HepG2 (cell line): ENCODE data around the gene GLIS2. TPM values are rescaled to one million over a fixed set of nuclear protein-coding genes. Genes with fewer than 3 reads are reported as not detected.
A peak's percentile ranks its signal among the peaks of the same experiment; 100 is the strongest.

Experiments
- HIVEP1 ChIP-seq: sonication (generic); formaldehyde crosslinking; IDR thresholded peaks from 2 replicates; pipeline ENCODE4 v1.4.0; 2020; ENCODE audit warnings: mild to moderate bottlenecking, missing genetic modification reagents
- JDP2 ChIP-seq: sonication (generic); formaldehyde crosslinking; IDR thresholded peaks from 2 replicates; pipeline ENCODE4 v1.8.1; 2022; ENCODE audit warnings: missing genetic modification reagents, borderline replicate concordance
- KDM6A ChIP-seq: IDR thresholded peaks from 2 replicates; pipeline ENCODE4 v1.6.1; 2016; ENCODE audit warnings: low read depth
- MEF2D ChIP-seq: sonication (generic); formaldehyde crosslinking; IDR thresholded peaks from 2 replicates; pipeline ENCODE4 v1.5.1; 2020; ENCODE audit warnings: mild to moderate bottlenecking, missing genetic modification reagents
- MLLT10 ChIP-seq: sonication (generic); formaldehyde crosslinking; IDR thresholded peaks from 2 replicates; pipeline ENCODE4 v1.4.0; 2020; ENCODE audit warnings: missing genetic modification reagents
- NFKBIZ ChIP-seq: IDR thresholded peaks from 2 replicates; pipeline ENCODE4 v1.6.1; 2018; ENCODE audit warnings: missing genetic modification reagents, missing compliant biosample characterization
- NR2F6 ChIP-seq, 2 experiments: IDR thresholded peaks; 2 replicates each; pipeline ENCODE4 v1.6.1; 2016; ENCODE audit warnings: antibody characterized with exemption in 1 of 2, mild to moderate bottlenecking in 1 of 2
- SP1 ChIP-seq, 2 experiments: fragments of 450-650 bp in 1 of 2; sonication (generic) in 1 of 2; formaldehyde crosslinking in 1 of 2; IDR thresholded peaks; 2 replicates each; pipeline versions ENCODE4 v1.4.0 to v1.6.1; 2016 to 2020; ENCODE audit warnings: missing genetic modification reagents in 1 of 2
- SRF ChIP-seq: IDR thresholded peaks from 2 replicates; pipeline ENCODE4 v1.6.1; 2011; ENCODE audit warnings: mild to moderate bottlenecking, low read depth, low read length, moderate library complexity
- STAT5B ChIP-seq: sonication (generic); formaldehyde crosslinking; IDR thresholded peaks from 2 replicates; pipeline ENCODE4 v1.4.0; 2020; ENCODE audit warnings: missing genetic modification reagents
- ZBTB10 ChIP-seq: sonication (generic); formaldehyde crosslinking; IDR thresholded peaks from 2 replicates; pipeline ENCODE4 v1.4.0; 2020; ENCODE audit warnings: missing genetic modification reagents, borderline replicate concordance
- ZFP90 ChIP-seq: sonication (generic); formaldehyde crosslinking; IDR thresholded peaks from 2 replicates; pipeline ENCODE4 v1.8.0; 2022; ENCODE audit warnings: missing genetic modification reagents, mild to moderate bottlenecking, inconsistent platforms, borderline replicate concordance
- ZNF142 ChIP-seq: sonication (generic); formaldehyde crosslinking; IDR thresholded peaks from 2 replicates; pipeline ENCODE4 v1.4.0; 2020; ENCODE audit warnings: missing genetic modification reagents
- ZNF24 ChIP-seq: fragments of 450-650 bp; IDR thresholded peaks from 2 replicates; pipeline ENCODE4 v1.6.1; 2017; ENCODE audit warnings: antibody characterized with exemption, mild to moderate bottlenecking
- ZNF281 ChIP-seq: sonication (generic); formaldehyde crosslinking; IDR thresholded peaks from 2 replicates; pipeline ENCODE4 v1.4.0; 2020; ENCODE audit warnings: missing genetic modification reagents, borderline replicate concordance
- ZNF441 ChIP-seq: sonication (generic); formaldehyde crosslinking; IDR thresholded peaks from 2 replicates; pipeline ENCODE4 v1.7.0; 2021; ENCODE audit warnings: missing genetic modification reagents, borderline replicate concordance
- ZNF569 ChIP-seq: sonication (generic); formaldehyde crosslinking; IDR thresholded peaks from 2 replicates; pipeline ENCODE4 v1.5.0; 2020; ENCODE audit warnings: mild to moderate bottlenecking, missing genetic modification reagents, moderate library complexity, borderline replicate concordance
- ZNF781 ChIP-seq: sonication (generic); formaldehyde crosslinking; IDR thresholded peaks from 2 replicates; pipeline ENCODE4 v1.5.1; 2020; ENCODE audit warnings: borderline replicate concordance, mild to moderate bottlenecking, missing genetic modification reagents; ENCODE audit errors: not compliant biosample characterization
- polyA plus RNA-seq, 8 experiments: library from polyadenylated mRNA; depleted of rRNA in 3 of 8; stranded (reverse) in 7 of 8; unstranded in 1 of 8; fragments of >200 nt; fragmentation: Illumina TruSeq in 4 of 8; extraction: Trizol in 4 of 8; gene quantifications; 2 replicates each; pipeline versions ENCODE4 v1.2.1 to v1.2.3, GENCODE V29; 2011 to 2016; ENCODE audit warnings: low read depth in 4 of 8, missing spikeins in 1 of 8, mixed read lengths in 1 of 8; ENCODE audit not compliant: insufficient read depth in 1 of 8
- total RNA-seq, 5 experiments: library from RNA; depleted of rRNA; stranded (reverse); fragments of >200 nt; fragmentation: Illumina TruSeq; extraction: Trizol; gene quantifications; 2 replicates each; pipeline ENCODE4 v1.2.3, GENCODE V29; 2016; ENCODE audit warnings: low read depth in 1 of 5

GLIS2 gene
- total and polyA plus RNA-seq, 2 of the 13 experiments (the other 11 are each of a cell fraction or from before 2014, with no cell fraction given), result 0.28 to 0.29 TPM

DNA sequence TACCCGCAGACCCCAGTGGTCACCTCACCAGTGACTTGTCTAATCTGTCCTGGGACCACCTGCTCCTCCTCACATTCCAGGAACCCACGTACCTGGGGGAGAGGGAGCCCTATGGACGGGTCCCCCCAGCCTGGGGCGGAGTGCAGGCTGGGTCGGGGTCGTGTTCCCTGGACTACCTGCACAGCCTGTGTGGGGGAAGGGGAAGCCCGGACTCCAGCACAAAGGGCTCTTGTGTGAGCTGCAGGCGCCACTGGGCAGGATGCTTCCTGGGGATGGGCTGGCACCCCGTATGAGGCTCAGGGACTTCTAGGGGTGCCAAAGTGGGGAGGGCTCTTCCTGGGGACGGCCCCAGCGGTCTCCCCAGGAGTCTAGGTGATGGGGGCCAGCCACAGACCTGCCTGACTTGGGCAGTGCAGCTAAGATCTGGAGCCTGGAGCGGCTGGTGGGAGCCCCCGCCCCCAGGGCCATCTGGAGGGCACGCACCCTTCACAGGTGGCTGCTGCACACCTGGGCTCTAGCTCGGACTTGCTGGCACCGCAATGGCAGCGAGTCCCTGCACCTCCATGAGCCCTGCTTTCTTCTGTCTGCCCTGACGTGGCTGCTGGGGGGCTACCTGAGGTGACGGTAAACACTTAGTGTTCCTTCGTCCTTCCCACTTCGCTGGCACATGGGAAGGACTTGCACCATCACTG, 63.3 kb downstream of the GLIS2 start (continued):
- peak; percentile 52; the same call in 1 of the 2 replicates for TF ChIP-seq ZBTB10
- TF ChIP-seq JDP2 (CRISPR knock-in tag), result no peak
- TF ChIP-seq ZFP90, result no peak
- no peak for TF ChIP-seq STAT5B (CRISPR knock-in tag)
- TF ChIP-seq MLLT10 (CRISPR knock-in tag), result no peak
- TF ChIP-seq ZNF441 (CRISPR knock-in tag), result no peak
- no peak for TF ChIP-seq SRF
- no peak for TF ChIP-seq ZNF569 (CRISPR knock-in tag)
- peak; percentile 83 for TF ChIP-seq ZNF281 (CRISPR knock-in tag)
- TF ChIP-seq MEF2D, result no peak
- TF ChIP-seq ZNF781 (CRISPR knock-in tag), result no peak
- no peak for TF ChIP-seq ZNF142
- TF ChIP-seq HIVEP1 (CRISPR knock-in tag), result no peak
- TF ChIP-seq SP1 (IDR thresholded peaks at IDR 0.05), result no peak
- no peak for TF ChIP-seq SP1 (CRISPR knock-in tag; IDR thresholded peaks at IDR 0.05)
- TF ChIP-seq NFKBIZ, result no peak
- TF ChIP-seq ZNF24, result no peak
- no peak for TF ChIP-seq NR2F6 (IDR thresholded peaks at IDR 0.05)
- TF ChIP-seq NR2F6 (CRISPR knock-in tag; IDR thresholded peaks at IDR 0.05), result peak; percentile 12; the same call in 1 of the 2 replicates
- TF ChIP-seq KDM6A (CRISPR knock-in tag), result no peak
